GM21515 (cell line): Measurements from ENCODE around the gene NFKB1.
"Not testable (repeated sequence)": the region's sequence is repeated elsewhere in the genome, so short reads cannot be mapped to it uniquely, and the experiment has no call there.

Source experiments
- ATAC-seq: cut with Tn5 transposase; IDR thresholded peaks from one replicate; pipeline ENCODE4 v1.9.1; 2021; ENCODE audit not compliant: unreplicated experiment

NFKB1 gene

DNA sequence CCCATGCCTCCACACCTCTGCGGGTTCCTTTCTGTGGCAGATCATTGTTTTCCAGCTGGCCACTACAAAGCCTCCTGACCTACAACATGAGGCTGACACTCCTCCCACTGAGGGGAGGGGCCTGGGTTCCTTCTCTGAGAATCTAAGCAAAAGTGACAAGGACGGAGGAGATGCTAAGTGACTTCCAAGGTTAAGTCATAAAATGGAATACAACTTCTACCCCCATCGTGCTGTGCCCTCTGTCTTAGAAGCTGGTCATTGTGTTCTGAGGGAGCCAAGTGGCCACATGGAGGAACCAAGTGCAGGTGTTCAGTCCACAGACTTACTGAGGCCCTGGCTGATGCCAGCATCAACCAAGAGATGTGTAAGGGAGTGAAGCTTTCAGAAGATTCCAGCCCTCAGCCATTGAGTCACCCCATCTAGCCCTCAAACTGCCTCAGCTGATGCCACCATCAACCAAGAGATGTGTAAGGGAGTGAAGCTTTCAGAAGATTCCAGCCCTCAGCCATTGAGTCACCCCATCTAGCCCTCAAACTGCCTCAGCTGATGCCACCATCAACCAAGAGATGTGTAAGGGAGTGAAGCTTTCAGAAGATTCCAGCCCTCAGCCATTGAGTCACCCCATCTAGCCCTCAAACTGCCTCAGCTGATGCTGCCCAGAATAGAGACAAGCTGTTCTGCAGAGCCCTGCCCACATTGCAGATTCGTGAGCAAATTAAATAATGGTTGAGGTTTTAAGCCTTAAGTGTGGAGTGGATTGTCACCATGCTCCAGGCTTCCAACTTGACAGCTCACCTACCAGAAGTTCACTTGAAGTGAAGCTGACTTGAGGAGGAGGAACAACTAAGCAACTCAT is 118.8 kb downstream of the NFKB1 start:
- ATAC-seq: not testable (repeated sequence)

DNA sequence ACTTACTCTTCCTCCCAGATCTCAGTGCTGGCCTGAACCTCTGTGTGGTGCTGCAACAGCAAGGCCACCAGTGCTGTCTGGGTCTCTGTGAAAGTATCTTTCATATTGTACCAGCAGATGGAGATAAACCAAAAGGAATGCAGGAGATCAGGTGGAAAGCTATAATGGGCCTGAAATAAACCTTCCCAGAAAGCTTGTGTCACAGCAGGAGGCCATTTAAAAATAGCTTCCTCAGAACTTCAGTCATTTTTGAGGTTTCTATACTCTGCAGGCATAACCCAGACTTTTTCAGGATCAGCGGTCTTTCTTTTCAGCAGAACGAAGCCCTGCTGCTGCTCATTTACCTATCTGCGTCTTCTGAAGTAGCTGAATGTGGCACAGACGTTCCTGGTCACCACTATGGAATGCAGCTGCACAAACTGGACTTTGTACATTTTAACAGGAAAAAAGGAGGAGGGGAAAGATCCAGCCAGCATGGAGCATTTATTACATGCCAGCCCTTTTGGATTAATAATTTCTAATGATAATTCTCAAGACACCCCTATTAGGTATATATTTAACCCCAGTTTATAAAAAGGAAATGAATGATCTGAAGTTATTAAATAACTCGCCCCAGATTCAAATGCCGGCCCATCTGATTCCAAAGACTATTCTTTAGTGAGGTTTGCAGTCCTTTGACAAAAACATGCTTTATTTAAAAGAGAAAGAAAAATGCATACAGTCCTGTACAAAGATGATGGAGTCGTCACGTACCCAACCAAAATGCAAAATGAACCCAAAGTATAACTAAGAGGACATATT is 119.7 kb downstream of the NFKB1 start:
- peak; percentile 41 for ATAC-seq

DNA sequence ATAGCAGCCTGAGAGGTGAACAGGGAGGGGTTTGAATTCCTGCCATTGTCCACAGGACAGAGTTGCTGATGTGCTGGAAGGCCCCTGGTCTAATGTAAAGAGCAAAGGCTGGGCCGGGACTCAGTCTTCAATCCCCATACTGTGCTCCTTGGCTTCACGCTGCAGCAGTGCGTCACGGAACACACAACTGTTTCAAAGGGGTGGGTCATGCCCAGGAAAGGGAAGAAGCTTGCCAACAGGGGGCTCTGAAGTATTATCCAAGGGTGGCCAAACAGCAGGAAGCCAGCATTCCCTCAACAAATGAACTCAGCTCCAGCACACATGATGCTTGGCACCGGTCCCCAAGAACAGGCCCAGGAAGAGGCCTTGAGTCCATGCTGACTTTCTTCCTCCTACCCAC is 122.5 kb downstream of the NFKB1 start:
- ATAC-seq: no peak

DNA sequence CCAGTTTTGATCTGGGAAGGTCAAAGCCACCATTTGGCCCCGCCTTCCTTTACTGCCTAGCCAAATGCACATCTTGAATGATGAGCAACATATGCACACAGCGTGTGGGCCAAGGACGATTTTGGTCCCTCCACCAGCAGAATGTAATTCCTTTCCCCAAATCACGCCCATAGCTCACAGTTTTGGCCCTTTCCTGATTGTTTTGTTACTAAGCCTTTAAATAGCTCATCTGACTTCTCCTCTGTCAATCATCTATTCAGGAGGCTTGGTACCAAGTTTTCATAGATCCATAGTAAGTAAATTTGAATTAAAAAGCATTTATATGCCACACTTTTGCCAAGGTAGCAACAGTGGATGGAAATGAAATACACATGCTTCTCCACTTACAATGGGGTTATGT is 123.3 kb downstream of the NFKB1 start:
- no peak for ATAC-seq

DNA sequence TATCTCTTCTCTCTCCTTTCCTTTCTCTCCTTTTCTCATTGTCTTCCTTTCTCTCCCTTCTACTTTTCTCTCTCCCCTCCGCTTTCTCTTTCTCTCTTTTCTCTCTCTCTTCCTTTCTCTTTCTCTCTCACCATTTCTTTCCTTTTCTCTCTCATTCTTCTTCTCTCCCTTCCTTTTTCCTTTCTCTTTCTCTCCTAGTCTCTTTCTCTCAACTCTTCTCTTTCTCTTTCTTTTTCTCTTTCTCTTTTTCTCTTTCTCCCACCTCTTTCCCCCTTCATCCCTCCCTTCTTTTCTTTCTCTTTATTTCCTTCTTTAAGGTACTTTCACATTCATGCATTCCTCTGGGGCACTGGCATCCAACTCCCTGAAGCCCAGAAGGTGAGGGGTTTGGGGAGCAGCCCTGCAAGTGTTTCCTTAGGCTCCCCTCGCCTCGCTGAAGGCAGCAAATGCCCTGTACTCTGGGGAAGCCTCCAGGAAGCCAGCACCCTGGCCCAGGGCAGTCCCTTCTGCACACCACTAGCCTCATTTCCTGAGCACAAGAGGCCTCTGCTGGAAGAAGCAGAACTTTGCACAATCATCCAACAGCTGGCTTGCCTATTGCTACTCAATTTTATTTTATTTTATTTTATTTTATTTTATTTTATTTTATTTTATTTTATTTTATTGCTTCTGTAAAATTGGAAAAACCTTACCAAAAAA is 124.2 kb downstream of the NFKB1 start:
- ATAC-seq: peak; percentile 90

DNA sequence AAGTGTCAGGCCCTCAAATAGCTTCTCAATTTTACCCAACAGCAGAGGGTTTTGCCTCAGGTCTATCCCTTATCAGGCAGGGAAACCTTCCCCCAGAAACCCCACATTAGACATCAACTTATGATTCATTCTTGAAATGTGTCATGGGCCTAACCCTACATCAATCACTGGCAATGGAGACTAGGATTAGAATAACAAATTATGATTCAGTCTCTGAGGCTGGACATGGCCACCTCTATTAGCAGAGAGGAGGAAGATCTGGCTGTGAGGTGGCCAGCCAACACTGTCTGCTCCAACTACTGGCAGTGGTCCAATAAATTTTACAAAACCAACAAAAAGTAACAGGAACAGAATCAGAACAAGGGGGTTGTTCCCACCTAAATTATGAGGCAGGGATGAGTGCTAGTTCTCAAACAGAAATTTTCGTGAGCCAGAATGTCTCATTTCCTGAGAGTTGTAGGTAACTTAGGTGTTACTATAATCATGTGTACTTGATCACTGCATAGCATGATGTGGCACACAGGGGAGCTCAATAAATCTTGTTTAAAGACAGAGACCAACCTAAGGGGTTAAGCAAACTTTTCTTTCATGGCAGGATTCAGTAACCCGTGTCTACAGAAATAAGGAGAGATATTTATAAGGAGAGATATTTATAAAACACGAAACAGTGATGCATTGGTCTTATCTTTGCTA is 126.8 kb downstream of the NFKB1 start:
- no peak for ATAC-seq

DNA sequence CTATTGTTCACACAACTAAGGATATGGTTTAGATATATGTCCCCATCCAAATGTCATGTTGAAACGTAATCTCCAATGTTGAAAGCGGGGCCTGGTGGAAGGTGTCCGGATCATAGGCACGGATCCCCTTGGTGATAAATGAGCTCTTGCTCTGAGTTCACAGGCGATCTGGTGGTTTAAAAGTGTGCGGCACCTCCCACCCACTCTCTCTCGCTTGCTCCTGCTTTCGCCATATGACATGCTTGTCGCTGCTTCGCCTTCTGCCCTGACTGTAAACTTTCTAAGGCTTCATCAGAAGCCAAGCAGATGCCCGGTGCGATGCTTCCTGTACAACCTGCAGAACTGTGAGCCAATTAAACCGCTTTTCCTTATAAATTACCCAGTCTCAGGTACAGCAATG is 128.5 kb downstream of the NFKB1 start:
- ATAC-seq: no peak

DNA sequence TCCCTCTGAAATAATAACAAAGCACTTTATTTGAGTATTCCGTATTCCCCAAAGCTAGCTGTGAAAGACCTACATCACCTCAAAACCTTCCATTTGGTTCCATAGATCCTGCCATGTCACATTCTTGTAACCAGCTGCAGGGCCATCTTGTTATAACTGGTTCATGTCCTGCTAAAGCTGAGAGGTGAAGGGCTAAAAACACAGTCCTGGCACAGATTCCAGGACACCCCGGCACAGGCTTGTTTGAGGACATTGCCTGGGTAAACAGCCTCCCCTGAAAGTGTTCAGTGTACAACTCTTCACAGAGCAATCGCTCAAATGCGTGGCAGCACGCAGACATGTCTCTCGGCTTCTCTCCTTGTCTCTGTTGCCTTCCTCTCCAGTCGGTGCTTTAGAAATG is 130.5 kb downstream of the NFKB1 start:
- ATAC-seq: no peak

DNA sequence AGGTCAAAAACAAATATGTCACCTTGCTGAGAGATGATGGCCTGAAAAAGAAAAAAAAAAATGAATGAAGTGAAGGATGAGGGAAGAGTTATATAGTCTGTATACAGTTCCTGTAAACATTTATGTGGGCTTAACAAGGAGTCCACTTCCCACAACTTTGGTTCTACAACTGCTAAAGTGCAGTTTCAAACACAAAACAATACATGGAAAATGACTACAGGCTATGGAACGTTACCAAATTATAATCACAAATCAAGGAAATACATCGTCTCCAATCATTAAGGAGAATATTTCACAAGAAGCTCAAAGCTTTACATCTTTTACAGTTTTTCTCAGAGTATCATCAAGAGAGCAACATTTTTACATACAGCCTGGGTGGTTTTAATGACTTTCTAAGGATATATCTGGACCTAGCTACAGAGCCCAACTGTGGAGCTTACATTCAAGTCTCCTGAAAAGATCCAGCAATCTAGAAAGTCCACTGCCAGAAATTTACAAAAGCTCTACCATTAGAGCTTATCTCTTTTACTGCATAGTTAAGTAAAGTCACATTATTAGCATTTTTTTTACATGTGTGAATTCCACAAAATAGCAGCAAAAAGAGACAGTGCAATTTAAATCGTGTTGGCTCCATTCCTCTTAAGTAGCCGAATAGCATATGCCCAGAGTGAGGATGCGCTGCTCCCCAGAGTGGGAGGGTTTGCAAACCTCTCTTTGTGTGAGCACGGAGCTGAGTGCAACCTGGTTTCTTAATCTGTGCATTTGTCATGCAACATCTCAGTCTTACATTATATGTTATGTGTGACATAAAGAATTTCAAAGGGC is 131.3 kb downstream of the NFKB1 start:
- no peak for ATAC-seq

DNA sequence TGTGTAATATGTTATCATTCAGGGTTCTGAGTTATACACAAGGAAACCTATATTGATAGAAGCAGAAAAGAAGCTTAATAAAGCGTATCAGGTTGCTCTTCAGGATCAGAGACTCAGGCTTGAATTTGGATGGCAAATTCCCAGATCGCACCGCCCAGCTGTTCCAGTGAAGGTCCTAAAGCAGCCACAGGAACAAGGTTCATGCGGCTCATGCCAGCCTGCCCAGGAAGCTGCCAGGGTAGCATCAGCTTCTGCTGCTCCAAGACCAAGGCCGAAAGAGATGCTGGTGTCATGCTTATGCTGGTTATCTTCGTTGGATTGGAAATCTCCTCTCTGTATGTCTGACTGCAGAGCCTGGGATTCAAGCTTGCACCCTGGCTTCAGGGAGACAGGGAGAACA is 131.9 kb downstream of the NFKB1 start:
- no peak for ATAC-seq

DNA sequence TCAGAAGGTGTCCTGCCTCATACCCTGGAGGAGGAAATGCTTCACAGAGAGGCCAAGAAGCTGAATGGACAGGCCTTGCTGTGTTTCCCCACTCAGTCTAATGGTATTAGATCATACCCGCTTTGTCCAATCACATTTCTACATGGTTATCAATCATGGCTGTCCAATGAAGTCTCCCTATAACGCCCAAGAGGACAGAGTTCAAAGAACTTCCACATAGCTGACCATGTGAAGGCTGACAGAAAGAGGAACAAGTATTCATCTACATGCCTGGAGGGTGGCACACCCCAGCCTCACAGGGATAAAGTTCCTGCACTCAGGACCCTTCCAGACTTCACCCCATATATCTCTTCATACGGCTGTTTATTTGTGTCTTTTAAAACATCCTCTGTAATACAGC is 136.2 kb downstream of the NFKB1 start:
- ATAC-seq: no peak

DNA sequence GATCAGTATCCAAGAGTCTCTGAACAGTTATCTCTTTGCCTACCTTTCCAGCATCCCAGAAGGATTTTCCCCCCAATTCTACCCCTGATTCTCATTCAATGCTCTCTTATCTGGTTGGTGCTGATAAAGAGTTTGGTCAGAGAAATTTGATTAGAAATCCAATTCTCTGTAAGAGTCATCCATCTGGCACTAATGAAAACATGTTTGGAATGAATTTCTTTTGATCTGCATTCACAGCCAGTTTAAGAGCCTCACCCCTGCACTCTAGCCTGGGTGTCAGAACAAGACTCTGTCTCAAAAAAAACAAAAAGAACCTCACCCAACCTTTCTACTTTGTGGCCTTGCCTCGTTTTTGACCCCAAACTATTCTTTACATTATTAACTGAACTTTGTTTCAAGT is 137.5 kb downstream of the NFKB1 start:
- no peak for ATAC-seq

DNA sequence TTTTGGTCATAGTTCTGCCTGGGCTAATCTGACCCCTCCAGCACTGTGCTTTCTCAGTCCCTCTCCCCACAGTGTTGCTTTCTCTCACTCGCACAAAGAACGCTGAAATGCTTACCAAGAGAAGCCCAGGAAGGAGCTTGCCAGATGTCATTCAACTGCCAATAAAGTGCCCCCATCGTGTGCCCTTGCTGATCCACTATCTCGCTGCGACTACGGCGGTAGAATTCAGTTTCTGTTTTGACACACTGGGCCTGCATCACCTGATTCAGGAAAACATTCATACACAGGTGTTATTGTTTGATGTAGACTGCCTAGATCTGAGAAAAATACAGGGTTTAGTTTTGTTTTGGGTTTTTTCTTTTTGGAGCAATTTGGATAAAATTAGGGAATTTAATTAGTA is 138.4 kb downstream of the NFKB1 start:
- no peak for ATAC-seq

DNA sequence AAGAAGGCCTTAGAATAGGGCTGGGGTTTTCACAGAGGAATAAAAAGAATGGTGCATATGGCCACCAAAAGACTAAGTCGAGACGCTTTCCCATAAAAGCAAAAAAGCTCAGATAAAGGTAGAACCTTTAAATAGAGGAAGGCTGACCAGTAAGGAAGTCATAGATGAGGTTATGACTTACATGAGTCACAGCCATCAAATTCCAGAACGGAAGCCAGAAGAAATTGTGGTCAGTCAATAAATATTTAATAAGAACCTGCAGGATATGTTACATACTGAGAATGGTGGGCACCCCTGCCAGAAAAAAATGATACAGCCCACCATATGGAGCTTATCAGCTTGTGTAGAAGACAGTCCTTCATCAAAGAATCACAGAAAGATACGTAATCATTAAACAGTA is 139.5 kb downstream of the NFKB1 start:
- ATAC-seq: no peak

DNA sequence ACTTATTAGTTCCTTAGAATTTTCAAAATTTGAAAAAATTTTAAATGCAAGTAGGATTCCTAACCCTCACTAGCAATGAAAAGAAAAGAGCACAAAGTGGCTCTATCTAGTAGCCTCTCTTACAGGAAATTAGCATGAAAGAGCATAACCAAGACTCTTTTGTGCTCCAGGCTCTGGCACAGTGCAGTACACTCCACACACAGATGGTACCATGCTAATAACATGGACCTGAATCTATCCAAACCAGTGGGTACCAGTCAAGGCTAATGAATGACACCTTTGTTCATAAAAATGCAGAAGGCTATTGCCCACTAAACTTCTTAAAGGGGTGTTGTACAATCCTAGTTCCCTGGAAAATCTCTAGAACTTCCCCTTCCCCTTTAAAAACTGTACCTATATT is 140.6 kb downstream of the NFKB1 start:
- no peak for ATAC-seq

DNA sequence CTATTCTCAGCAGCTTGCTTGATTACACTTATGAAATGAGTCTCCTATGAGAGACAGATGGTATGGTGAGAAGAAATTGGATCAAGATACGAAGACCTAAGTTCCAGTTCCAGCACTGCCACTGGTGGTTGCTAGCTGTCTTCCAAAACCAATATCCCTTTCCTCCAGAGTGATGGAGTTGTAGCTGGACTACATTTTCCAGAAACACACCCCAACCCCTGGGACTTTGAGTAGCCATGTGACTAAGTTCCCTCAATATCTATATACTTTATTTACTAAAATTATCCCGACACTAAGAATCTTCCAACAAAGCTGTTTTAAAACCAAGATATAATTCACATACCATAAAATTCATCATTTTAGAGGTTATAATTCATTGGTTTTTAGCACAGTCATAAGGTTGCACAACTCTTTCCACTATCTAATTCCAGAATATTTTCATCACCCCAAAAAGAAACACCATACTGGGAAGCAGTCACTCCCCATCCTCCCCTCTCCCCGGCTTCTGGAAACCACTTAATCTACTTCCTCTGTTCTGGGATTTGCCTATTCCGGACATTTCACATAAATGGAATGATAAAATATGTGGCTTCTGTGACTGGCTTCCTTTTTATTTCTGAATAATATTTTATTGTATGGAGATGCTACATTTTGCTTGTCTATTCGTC is 141.6 kb downstream of the NFKB1 start:
- no peak for ATAC-seq

DNA sequence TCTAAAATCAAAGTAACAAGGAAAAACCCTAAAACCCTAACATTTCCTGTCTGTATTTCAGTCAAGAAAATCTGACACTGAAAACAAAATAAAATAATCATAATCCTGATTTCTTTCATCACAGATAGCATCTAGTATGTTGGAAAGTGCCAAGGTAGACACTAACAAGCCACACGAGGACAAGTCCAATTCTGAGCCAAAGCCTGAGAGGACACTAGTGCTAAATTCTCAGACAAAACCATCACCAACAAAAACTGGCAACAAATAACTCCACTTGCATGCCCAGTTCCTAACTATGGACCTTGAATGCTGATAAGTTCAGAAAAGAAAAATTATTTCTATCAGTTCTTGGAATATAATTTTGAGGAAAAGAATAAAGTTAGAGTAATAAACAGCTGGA is 146.0 kb downstream of the NFKB1 start:
- ATAC-seq: no peak

DNA sequence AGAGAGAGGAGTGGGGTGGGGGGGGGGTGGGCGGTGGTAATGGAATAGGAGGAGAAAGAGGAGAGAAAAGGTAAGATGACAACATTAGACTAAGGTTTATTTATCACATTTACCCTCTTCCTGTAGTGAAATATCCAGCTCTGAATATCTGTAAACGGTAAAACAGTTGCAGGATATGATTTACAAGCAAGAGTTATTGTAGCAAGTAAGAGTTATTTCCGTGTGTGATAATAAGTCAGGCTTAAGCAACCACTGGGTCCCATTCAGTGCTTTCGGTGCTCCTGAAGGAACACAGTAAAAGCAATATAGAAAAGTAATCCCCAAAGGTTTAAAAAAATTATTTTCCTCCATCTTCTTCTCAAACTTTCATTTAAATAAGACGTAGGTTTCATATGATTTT is 156.0 kb downstream of the NFKB1 start:
- no peak for ATAC-seq

DNA sequence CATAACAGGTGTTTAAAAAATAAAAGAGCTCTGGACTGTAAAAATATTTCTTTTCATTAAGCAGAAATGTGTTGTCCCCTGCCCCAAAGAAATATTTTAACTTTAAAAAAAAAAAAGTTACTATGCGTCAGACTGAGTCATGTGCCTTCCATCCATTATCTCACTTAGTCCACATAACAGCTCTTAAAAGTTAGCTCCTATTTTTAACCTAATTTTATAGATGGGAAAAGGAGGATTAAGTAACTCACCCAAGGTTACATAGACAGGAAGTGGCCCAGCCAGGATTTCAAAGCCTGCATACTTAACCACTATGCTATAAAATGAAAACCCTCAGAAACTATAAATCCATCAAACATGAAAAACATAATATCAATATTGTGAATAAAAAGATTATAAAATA is 161.9 kb downstream of the NFKB1 start:
- ATAC-seq: no peak

DNA sequence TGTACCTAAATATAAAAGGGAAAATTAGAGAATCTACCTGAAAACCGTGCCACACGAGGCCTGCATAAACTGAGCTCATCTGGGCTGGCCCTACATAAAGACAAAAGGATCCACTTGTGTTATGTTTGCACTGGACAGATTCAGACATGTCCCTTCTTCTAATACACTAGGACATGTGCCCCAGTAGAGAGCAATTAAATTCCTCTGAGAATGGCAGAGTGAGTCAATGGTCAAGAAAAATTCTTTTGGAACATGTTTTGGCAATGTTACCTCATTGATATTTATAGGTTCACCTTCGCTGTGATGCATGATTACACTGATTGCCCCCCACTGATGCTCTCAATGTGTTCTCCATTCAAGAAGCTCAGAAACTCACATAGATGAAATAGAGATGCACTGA is 164.4 kb downstream of the NFKB1 start:
- ATAC-seq: no peak
